Stimulated activated CD8-positive, alpha-beta memory T cell treated with anti-CD3 and anti-CD28 coated beads, Interleukin-12 subunit alpha, Interleukin-12 subunit beta, amount 100 ng/mL, for 24 hours (primary cell): ENCODE data around the gene PFN3.

Experiments used
- DNase-seq: peaks from one replicate; pipeline ENCODE4 v3.0.0-alpha.2; 2020; ENCODE audit errors: extremely low read depth

Gene PFN3

GRCh38 chr5:177399997-177400868, at the start of gene PFN3:
Gene PFN3 (minus strand): TSS chr5:177400661. CDS start chr5:177400576, 85 bp downstream.
- no peak for DNase-seq

GRCh38 chr5:177449140-177450061, 48.9 kb upstream of the PFN3 start:
- DNase-seq: no peak

GRCh38 chr5:177448244-177448950, 47.9 kb upstream of the PFN3 start:
- no peak for DNase-seq

GRCh38 chr5:177447611-177448243, 47.3 kb upstream of the PFN3 start:
- DNase-seq: no peak

GRCh38 chr5:177447066-177447610, 46.7 kb upstream of the PFN3 start:
- DNase-seq: no peak

- no peak for DNase-seq
These were observed 46.0 kb upstream of the PFN3 start, which contains the start of gene PRR7 for GRCh38 chr5:177446200-177447065. Gene PRR7 (plus strand): TSS chr5:177446814. CDS start chr5:177455068, 8,254 bp downstream.

GRCh38 chr5:177445917-177446199, 45.4 kb upstream of the PFN3 start:
- no peak for DNase-seq

GRCh38 chr5:177445052-177445916, 44.8 kb upstream of the PFN3 start:
- DNase-seq: no peak

- no peak for DNase-seq
These were observed 43.9 kb upstream of the PFN3 start for GRCh38 chr5:177444106-177445051.

GRCh38 chr5:177443144-177443983, 42.9 kb upstream of the PFN3 start:
- DNase-seq: no peak

GRCh38 chr5:177442066-177442826, 41.8 kb upstream of the PFN3 start:
- DNase-seq: no peak

GRCh38 chr5:177440990-177441780, 40.7 kb upstream of the PFN3 start:
- DNase-seq: no peak

- DNase-seq: no peak
These were observed 39.9 kb upstream of the PFN3 start for GRCh38 chr5:177440211-177440989.

- no peak for DNase-seq
These were observed 39.1 kb upstream of the PFN3 start for GRCh38 chr5:177439518-177440053.

- DNase-seq: no peak
These were observed 38.0 kb upstream of the PFN3 start for GRCh38 chr5:177438468-177438867.
